GM13976 (cell line): ENCODE measurements around the gene PRR12.

ENCODE experiments used
- DNase-seq: peaks from one replicate; pipeline ENCODE4 v3.0.0; 2012; ENCODE audit warnings: low spot score
- CTCF ChIP-seq: IDR thresholded peaks from 2 replicates; pipeline ENCODE4 v1.5.1; 2012; ENCODE audit warnings: borderline replicate concordance, mild to moderate bottlenecking; ENCODE audit not compliant: insufficient read depth; ENCODE audit errors: extremely low read depth, missing control alignments, control extremely low read depth
- in situ Hi-C: fragments of 300-500 bp; cut with MboI; formaldehyde crosslinking; loops from one replicate; pipeline ENCODE4 v1.12.0; 2022; ENCODE audit warnings: low sequenced_read_pairs, mixed read lengths, inconsistent platforms; ENCODE audit not compliant: unreplicated experiment

PRR12 gene

DNA sequence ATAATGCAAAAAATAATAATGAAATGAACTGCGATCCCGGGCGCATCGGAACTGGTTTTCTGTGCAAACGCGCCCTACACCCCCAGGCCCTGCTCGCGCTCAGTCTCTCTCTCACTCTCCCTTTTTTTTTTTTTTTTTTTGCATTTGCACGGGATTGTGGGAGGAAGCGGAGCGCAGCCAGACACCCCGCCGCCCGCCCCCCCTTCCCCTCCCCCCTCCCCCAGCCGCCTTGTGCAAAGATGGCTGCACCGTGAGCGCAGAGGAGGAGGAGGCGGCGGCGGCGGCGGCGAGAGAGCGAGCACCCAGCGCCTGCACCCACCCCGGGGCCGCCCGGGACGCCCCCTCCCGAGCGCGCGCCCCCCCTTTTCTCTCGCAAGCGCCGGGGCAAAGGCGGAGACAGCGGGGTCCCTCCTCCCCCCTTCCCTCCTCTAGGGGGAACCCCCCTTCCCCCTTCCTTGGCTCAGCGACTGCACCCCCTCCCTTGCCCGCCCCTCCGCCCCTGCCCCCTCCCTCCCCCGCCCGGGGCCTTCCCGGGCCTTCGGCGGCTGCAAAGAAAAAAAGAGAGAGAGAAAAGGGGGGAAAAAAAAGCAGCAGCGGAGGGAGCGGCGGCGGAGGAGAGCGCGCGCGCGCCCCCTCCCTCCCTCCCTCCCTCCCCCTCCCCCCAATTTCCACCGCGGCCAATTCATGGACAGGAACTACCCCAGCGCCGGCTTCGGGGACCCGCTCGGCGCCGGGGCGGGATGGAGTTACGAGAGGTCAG, at the start of gene PRR12:
Gene PRR12, plus strand, starts transcription at position 212 of the 760 bp plus-strand sequence. Its CDS starts 473 bp downstream, at position 685.
- peak; percentile 88 for DNase-seq
- TF ChIP-seq CTCF: no peak
- in situ Hi-C loops: no loop called here

DNA sequence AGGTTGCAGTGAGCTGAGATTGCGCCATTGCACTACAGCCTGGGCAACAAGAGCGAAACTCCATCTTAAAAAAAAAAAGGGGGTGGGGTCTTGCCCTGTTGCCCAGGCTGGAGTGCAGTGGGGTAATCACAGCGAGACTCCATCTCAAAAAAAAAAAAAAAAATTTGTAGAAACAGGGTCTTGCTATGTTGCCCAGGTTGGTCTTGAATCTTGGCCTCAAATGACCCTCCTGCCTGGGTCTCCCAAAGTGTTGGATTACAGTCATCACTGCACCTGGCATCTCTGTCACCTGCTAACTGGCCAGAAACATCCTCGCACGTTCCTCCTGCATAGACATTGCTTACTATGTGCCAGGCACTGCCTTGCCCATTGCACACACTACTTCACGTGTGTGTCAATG, 49.1 kb upstream of the PRR12 start:
- no peak for DNase-seq
- TF ChIP-seq CTCF: no peak
- in situ Hi-C loops: no loop called here

- in situ Hi-C loops: no loop called here
- no peak for TF ChIP-seq CTCF
- DNase-seq: peak; percentile 10
Measured at GRCh38 chr19:49542446-49542845, 48.5 kb upstream of the PRR12 start.

DNA sequence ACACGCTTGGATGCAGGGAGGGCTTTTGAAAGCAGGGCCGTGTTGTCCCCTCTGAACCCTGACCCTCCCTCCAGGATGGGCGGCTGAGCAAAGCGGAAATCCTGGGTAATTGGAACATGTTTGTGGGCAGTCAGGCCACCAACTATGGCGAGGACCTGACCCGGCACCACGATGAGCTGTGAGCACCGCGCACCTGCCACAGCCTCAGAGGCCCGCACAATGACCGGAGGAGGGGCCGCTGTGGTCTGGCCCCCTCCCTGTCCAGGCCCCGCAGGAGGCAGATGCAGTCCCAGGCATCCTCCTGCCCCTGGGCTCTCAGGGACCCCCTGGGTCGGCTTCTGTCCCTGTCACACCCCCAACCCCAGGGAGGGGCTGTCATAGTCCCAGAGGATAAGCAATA, 48.0 kb upstream of the PRR12 start:
- DNase-seq: peak; percentile 23
- in situ Hi-C loops: no loop called here
- no peak for TF ChIP-seq CTCF

DNA sequence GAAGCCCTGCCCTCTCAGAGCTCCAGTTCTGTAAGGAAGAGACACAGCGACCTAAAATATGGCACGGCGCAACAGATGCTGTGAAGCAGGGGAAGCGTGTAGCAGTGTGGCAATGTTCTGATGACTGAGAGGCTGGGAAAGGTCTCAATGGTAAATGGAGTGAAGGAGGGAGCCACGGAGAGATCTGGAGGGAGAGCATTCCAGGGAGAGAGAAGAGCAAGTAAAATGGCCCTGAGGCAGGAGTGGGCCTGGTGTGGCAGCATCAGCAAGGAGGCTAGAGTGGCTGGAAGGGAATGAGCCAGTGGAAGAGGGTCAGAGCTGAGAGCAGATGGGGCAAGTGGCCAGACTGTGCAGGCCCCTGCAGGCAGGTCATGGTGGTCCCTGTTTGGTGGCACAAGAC, 46.8 kb upstream of the PRR12 start:
- in situ Hi-C loops: no loop called here
- DNase-seq: no peak

DNA sequence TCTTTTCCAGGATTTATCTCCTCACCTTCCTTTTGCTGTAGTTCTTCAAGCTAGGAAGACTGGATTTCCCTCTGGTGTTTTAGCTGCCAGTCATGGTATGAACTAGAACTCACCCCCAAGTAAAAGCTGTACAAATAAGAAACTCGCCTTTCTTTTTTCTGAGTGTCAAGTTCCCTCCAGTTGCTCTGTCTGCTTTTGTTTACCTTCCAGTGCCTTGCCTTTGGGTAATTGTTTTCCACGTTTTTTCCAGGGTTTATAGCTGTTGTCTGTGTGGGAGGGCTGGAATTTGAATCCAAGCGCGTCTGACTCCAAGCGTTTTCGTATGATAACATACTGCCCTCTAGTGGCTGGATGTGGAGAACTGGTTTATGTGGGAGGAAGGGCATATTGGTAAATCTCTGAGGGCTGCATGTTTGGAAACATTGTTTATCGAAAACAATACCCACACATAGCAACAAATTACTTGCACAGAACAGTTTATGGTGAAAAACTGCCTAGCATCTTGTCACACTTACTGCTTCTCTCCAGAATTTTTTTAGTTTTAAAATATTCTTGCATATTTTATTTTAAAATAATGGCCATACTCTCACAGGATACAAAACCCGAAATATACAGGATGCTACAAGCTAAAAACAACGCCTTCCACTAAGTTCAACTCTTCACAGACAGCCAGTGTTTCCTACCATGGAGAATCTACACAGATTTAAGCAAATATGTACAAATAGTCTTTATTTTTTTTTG, 44.0 kb upstream of the PRR12 start:
- peak; percentile 79 for TF ChIP-seq CTCF
- in situ Hi-C loops: no loop called here
- peak; percentile 85 for DNase-seq

More for the DNA sequence above, 46.8 kb upstream of the PRR12 start:
- no peak for TF ChIP-seq CTCF
